Mesenchymal stem cell (in vitro differentiated cells and primary cell): ENCODE results near the gene DUSP21.

Experiments used
- DNase-seq: peaks from one replicate; pipeline ENCODE4 v3.0.0-alpha.2; 2013
- H2AFZ ChIP-seq: one replicate; pipeline ENCODE4 v1.6.1; 2013; ENCODE audit warnings: low read depth, mild to moderate bottlenecking, control low read depth, inconsistent platforms, low read length, moderate library complexity
- H2AK5ac ChIP-seq: 2 replicates; pipeline ENCODE4 v1.6.1; 2013; ENCODE audit warnings: low read length, moderate library complexity, mild to moderate bottlenecking, inconsistent platforms; ENCODE audit not compliant: severe bottlenecking
- H2BK120ac ChIP-seq: one replicate; pipeline ENCODE4 v1.6.1; 2013; ENCODE audit warnings: low read depth, mild to moderate bottlenecking, inconsistent platforms, low read length, moderate library complexity
- H2BK12ac ChIP-seq, 2 experiments: one replicate each; pipeline ENCODE4 v1.6.1; 2013; ENCODE audit warnings: inconsistent platforms in 2 of 2, low read length in 2 of 2, mild to moderate bottlenecking in 2 of 2, moderate library complexity in 2 of 2, control low read depth in 1 of 2
- H2BK15ac ChIP-seq: one replicate; pipeline ENCODE4 v1.6.1; 2013; ENCODE audit warnings: mild to moderate bottlenecking, low read depth, inconsistent platforms; ENCODE audit not compliant: poor library complexity, severe bottlenecking
- H2BK5ac ChIP-seq: 2 replicates; pipeline ENCODE4 v1.6.1; 2013; ENCODE audit warnings: low read depth, mild to moderate bottlenecking, low read length, control low read depth, inconsistent platforms; ENCODE audit not compliant: poor library complexity, severe bottlenecking
- H3K14ac ChIP-seq, 2 experiments: one replicate each; pipeline ENCODE4 v1.6.1; 2013; ENCODE audit warnings: inconsistent platforms in 2 of 2, low read length in 2 of 2, control low read depth in 1 of 2, mild to moderate bottlenecking in 1 of 2, moderate library complexity in 1 of 2
- H3K18ac ChIP-seq, 2 experiments: one replicate each; pipeline ENCODE4 v1.6.1; 2013; ENCODE audit warnings: inconsistent platforms in 2 of 2, low read length in 2 of 2, control low read depth in 1 of 2, low read depth in 1 of 2, mild to moderate bottlenecking in 1 of 2
- H3K23ac ChIP-seq, 2 experiments: one replicate each; pipeline ENCODE4 v1.6.1; 2013; ENCODE audit warnings: inconsistent platforms in 2 of 2, low read length in 2 of 2, mild to moderate bottlenecking in 2 of 2, moderate library complexity in 2 of 2, control low read depth in 1 of 2
- H3K27ac ChIP-seq: 2 replicates; pipeline ENCODE4 v1.5.1; 2013; ENCODE audit warnings: mild to moderate bottlenecking, moderate library complexity, low read length, control low read depth, inconsistent platforms; ENCODE audit not compliant: poor library complexity, severe bottlenecking
- H3K27me3 ChIP-seq, 2 experiments: 2 replicates each; pipeline versions ENCODE4 v1.6.1 to v1.7.0; 2013; ENCODE audit warnings: low read length in 2 of 2, mild to moderate bottlenecking in 2 of 2, moderate library complexity in 2 of 2, control low read depth in 1 of 2, inconsistent platforms in 1 of 2; ENCODE audit not compliant: control insufficient read depth in 1 of 2, insufficient read depth in 1 of 2
- H3K36me3 ChIP-seq, 2 experiments: 2 replicates each; pipeline versions ENCODE4 v1.6.1 to v1.7.0; 2013; ENCODE audit warnings: low read length in 2 of 2, control low read depth in 1 of 2, inconsistent platforms in 1 of 2, low read depth in 1 of 2, mild to moderate bottlenecking in 1 of 2; ENCODE audit not compliant: insufficient read depth in 2 of 2, control insufficient read depth in 1 of 2
- H3K4ac ChIP-seq, 2 experiments: one replicate each; pipeline ENCODE4 v1.6.1; 2013; ENCODE audit warnings: inconsistent platforms in 2 of 2, low read length in 2 of 2, mild to moderate bottlenecking in 2 of 2, moderate library complexity in 2 of 2, control low read depth in 1 of 2, low read depth in 1 of 2
- H3K4me1 ChIP-seq: 2 replicates; pipeline ENCODE4 v1.6.1; 2013; ENCODE audit warnings: low read depth, low read length, control low read depth; ENCODE audit not compliant: control insufficient read depth, insufficient read depth
- H3K4me2 ChIP-seq: 2 replicates; pipeline ENCODE4 v1.6.1; 2013; ENCODE audit warnings: low read length, mild to moderate bottlenecking, inconsistent platforms; ENCODE audit not compliant: poor library complexity, severe bottlenecking
- H3K4me3 ChIP-seq, 2 experiments: 2 replicates each; pipeline versions ENCODE4 v1.5.1 to v1.7.0; 2013; ENCODE audit warnings: low read length in 2 of 2, mild to moderate bottlenecking in 2 of 2, control low read depth in 1 of 2, low read depth in 1 of 2; ENCODE audit not compliant: insufficient read depth in 1 of 2
- H3K79me1 ChIP-seq: replicated peaks from 2 replicates; pipeline ENCODE4 v1.6.1; 2013; ENCODE audit warnings: mild to moderate bottlenecking, control low read depth, low read length, inconsistent platforms; ENCODE audit not compliant: poor library complexity, severe bottlenecking
- H3K9ac ChIP-seq: 2 replicates; pipeline ENCODE4 v1.7.0; 2013; ENCODE audit warnings: mild to moderate bottlenecking, low read length, moderate library complexity
- H3K9me3 ChIP-seq: 2 replicates; pipeline ENCODE4 v1.7.0; 2013; ENCODE audit warnings: mild to moderate bottlenecking, low read length; ENCODE audit not compliant: control insufficient read depth
- H4K8ac ChIP-seq: one replicate; pipeline ENCODE4 v1.6.1; 2013; ENCODE audit warnings: inconsistent platforms, mild to moderate bottlenecking, low read length, moderate library complexity
- H4K91ac ChIP-seq: one replicate; pipeline ENCODE4 v1.6.1; 2013; ENCODE audit warnings: mild to moderate bottlenecking, low read length, inconsistent platforms
- WGBS: methylation state at CpG from one replicate; pipeline ENCODE4 v1.1.7; 2013; ENCODE audit warnings: mixed read lengths; 5-methylcytosine and 5-hydroxymethylcytosine counted together

Gene DUSP21

GRCh38 chrX:44872821-44873414, 29.1 kb downstream of the DUSP21 start, which contains the start of gene KDM6A:
KDM6A (plus strand) TSS chrX:44873188; CDS start chrX:44873552, 364 bp downstream.
- Histone ChIP-seq H3K27ac (peak within 1 kb of the TSS; percentile 57), H2BK15ac (no peak within 1 kb of the TSS), H2BK120ac (peak within 1 kb of the TSS; percentile 49), H3K4ac (peak within 1 kb of the TSS; percentile 75 to 81), H3K4me2 (peak within 1 kb of the TSS; percentile 63), H2BK12ac (no peak within 1 kb of the TSS), H3K36me3 (peaks cover 0 to 6% of the 10 kb centered on the region in 2 experiments), H3K23ac (peak within 1 kb of the TSS in 1 of 2 experiments; percentile 69), H2AK5ac (no peak within 1 kb of the TSS), H3K4me1 (no peaks in the 10 kb centered on the region), H3K4me3 (peak within 1 kb of the TSS; percentile 76 to 90), H3K9me3 (no peaks in the 10 kb centered on the region), H2AFZ (peak within 1 kb of the TSS; percentile 76), H3K27me3 (no peaks in the 10 kb centered on the region), H3K79me1 (no peaks in the 10 kb centered on the region), H3K9ac (peak within 1 kb of the TSS; percentile 95), H4K8ac (peak within 1 kb of the TSS; percentile 84), H3K18ac (peak within 1 kb of the TSS; percentile 75 to 87), H4K91ac (peak within 1 kb of the TSS; percentile 86), H3K14ac (peak within 1 kb of the TSS in 1 of 2 experiments; percentile 71), H2BK5ac (peak within 1 kb of the TSS; percentile 70)
- whole genome bisulfite sequencing: under 1% methylated on average over 15 of the region's 61 CpGs
- DNase-seq: peak; percentile 95

DNA sequence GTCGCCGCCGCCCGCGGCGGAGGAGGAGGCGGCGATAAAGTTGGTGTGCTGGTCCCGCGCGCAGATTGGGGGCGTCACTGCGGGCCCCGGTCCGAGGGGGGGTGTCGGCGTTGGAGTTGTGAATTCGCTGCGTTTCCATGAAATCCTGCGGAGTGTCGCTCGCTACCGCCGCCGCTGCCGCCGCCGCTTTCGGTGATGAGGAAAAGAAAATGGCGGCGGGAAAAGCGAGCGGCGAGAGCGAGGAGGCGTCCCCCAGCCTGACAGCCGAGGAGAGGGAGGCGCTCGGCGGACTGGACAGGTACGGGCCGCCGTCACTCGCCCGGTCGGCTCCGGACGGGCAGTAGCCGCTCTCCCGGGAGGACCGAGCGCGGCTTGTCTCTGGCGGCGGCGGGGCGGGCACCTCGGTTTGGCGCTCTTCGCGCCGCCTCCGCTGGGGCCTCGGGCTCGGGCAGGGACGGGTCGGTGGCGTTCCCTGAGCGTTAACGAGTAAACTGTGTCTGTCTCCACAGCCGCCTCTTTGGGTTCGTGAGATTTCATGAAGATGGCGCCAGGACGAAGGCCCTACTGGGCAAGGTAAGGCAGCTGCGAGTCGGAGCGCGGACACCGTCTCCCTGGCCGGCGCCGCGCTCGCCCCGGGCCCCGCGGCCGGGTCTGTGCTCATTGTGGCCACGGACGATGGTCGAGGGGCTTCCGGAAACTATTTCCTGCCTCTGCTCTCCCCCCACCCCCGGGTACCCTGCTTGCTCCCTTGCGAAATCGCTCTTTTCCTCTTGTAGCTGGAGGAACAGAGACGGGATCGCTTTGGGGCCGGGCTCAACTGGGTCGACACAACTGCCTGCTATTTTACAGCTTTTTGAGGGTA, 29.8 kb downstream of the DUSP21 start:
- Histone ChIP-seq H2AFZ (peak overlapping the region; percentile 76), H2BK15ac (no peak overlapping the region), H3K4me2 (peak overlapping the region; percentile 56), H3K4ac (peak overlapping the region; percentile 75), H3K79me1 (no peaks in the 10 kb centered on the region), H3K27me3 (no peaks in the 10 kb centered on the region), H3K23ac (peak overlapping the region in 1 of 2 experiments; percentile 69), H3K9ac (peak overlapping the region; percentile 95), H3K27ac (peak overlapping the region; percentile 57), H3K4me1 (no peaks in the 10 kb centered on the region), H3K4me3 (peak overlapping the region; percentile 75 to 90), H4K8ac (peak overlapping the region; percentile 64), H2BK120ac (no peak overlapping the region), H3K9me3 (no peaks in the 10 kb centered on the region), H2BK5ac (no peak overlapping the region), H3K14ac (peak overlapping the region in 1 of 2 experiments; percentile 71), H2AK5ac (no peak overlapping the region), H2BK12ac (no peak overlapping the region), H3K18ac (peak overlapping the region; percentile 45 to 87), H3K36me3 (peaks cover 0 to 6% of the 10 kb centered on the region in 2 experiments), H4K91ac (peak overlapping the region; percentile 61)
- 1% methylated on average over 22 of the region's 99 CpGs for WGBS
- DNase-seq: peak; percentile 51

DNA sequence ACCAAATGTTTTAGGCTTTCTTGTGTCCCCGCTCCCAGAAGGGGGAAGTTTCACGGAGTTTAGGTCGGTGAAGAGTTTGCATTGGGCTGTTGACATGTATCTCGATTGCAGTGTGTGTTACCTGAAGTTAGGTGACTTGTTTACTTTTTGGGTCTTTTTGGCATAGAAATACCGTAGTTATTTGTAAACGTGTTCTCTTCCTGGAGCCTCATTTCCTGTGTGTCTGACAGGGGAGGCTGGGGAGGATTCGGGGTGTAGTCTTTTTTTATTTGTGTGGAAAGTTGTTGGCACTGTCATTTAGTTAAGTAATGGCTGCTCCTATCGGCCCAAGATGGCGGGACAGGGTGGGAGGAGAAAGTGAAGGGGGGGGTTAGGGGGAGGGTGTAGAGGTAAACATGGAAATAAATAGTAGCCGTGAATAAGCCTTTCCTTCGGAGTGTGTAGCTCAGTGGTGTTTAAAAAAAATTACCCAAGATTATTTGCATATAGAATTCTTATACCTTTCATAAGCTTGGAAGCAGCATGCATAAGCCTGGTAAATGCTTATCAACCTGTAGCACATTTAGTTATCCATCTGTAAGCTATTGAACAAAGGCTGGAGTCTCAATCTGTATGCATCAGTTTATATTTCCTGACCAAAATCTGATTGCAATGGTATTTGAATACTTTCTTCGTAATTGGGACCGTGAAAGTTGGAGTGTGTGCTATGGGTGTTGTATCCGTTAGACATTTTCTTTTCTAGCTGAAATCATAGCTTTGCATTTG, 30.8 kb downstream of the DUSP21 start:
- H4K8ac ChIP-seq: no peak overlapping the region
- peak overlapping the region in 1 of 2 experiments; percentile 87 for H3K4ac ChIP-seq
- H3K14ac ChIP-seq: no peak overlapping the region
- H3K9me3 ChIP-seq: no peaks in the 10 kb centered on the region
- peak overlapping the region in 1 of 2 experiments; percentile 90 for H3K4me3 ChIP-seq
- H2BK15ac ChIP-seq: no peak overlapping the region
- H2AFZ ChIP-seq: no peak overlapping the region
- no peak overlapping the region for H3K23ac ChIP-seq
- H3K9ac ChIP-seq: peak overlapping the region; percentile 95
- no peak overlapping the region for H2BK5ac ChIP-seq
- no peaks in the 10 kb centered on the region for H3K79me1 ChIP-seq
- no peak overlapping the region for H2AK5ac ChIP-seq
- H3K4me1 ChIP-seq: no peaks in the 10 kb centered on the region
- peaks cover 0 to 6% of the 10 kb centered on the region in 2 experiments for H3K36me3 ChIP-seq
- no peaks in the 10 kb centered on the region for H3K27me3 ChIP-seq
- no peak overlapping the region for H2BK120ac ChIP-seq
- peak overlapping the region; percentile 53 for H3K27ac ChIP-seq
- peak; percentile 65 for DNase-seq
- 10% methylated on average over 12 of the region's 14 CpGs for WGBS
- peak overlapping the region; percentile 56 for H3K4me2 ChIP-seq
- no peak overlapping the region for H4K91ac ChIP-seq
- H3K18ac ChIP-seq: peak overlapping the region; percentile 43 to 62
- no peak overlapping the region for H2BK12ac ChIP-seq
